ENCODE results near the gene ALAS1. TPM values are rescaled to one million over a fixed set of nuclear protein-coding genes. Genes with fewer than 3 reads are reported as not detected.

Gene ALAS1
- total and polyA plus RNA-seq, 8 donors, result 19.6 to 75.3 (median 39.1) TPM

GRCh38 chr3:52237657-52238172 is 39.8 kb downstream of the ALAS1 start:
- WGBS, 5 donors, result 4 to 18% (median 10%) methylated on average over 5 to 8 of the region's 8 CpGs
- peak; percentile 62 to 83 for DNase-seq
- Histone ChIP-seq H3K27me3 (no peaks in the 10 kb centered on the region), H3K9me3 (no peaks in the 10 kb centered on the region), H3K4me3 (peak overlapping the region; percentile 81 to 94 (median 94)), H3K36me3 (peaks cover 11 to 25% (median 21%) of the 10 kb centered on the region in 4 donors), H3K4me1 (peaks cover 42 to 69% (median 60%) of the 10 kb centered on the region in 4 donors), H3K27ac (peak overlapping the region; percentile 83 to 93 (median 93))
- no peak for TF ChIP-seq EP300 (IDR thresholded peaks at IDR 0.05)
- no peak for TF ChIP-seq POLR2A (IDR thresholded peaks at IDR 0.05)
- TF ChIP-seq POLR2AphosphoS5 (IDR thresholded peaks at IDR 0.05), result peak in 1 of 3 donors; percentile 15
- peak in 1 of 7 experiments; percentile 11 for TF ChIP-seq CTCF (IDR thresholded peaks at IDR 0.05)
- intact Hi-C loops (cut with DNase I; ENCODE audit: low total_unique reads), result no loop called here

- WGBS, 5 donors, result 12 to 26% (median 19%) methylated on average over 10 to 11 of the region's 11 CpGs
- peaks cover 42 to 64% (median 57%) of the 10 kb centered on the region in 4 donors for H3K4me1 ChIP-seq
- H3K27me3 ChIP-seq, result no peaks in the 10 kb centered on the region
- DNase-seq, result no peak
- no peaks in the 10 kb centered on the region for H3K9me3 ChIP-seq
- peaks cover 9 to 19% (median 15%) of the 10 kb centered on the region in 4 donors for H3K36me3 ChIP-seq
- TF ChIP-seq POLR2A (IDR thresholded peaks at IDR 0.05), result no peak
- TF ChIP-seq EP300 (IDR thresholded peaks at IDR 0.05), result no peak
- TF ChIP-seq CTCF (IDR thresholded peaks at IDR 0.05), result no peak
- no peak for TF ChIP-seq POLR2AphosphoS5 (IDR thresholded peaks at IDR 0.05)
- H3K4me3 ChIP-seq, result peak overlapping the region; percentile 81 to 94 (median 94)
- intact Hi-C loops (cut with DNase I; ENCODE audit: low total_unique reads), result no loop called here
- H3K27ac ChIP-seq, result peak overlapping the region; percentile 92 to 93 (median 93)
Measured at GRCh38 chr3:52238193-52238760, 40.3 kb downstream of the ALAS1 start.

GRCh38 chr3:52238761-52239701 is 41.1 kb downstream of the ALAS1 start, which contains the start of gene TWF2:
Gene TWF2 (minus strand): TSS chr3:52239158. CDS start chr3:52239016, 142 bp downstream.
- H3K36me3 ChIP-seq, result peaks cover 9 to 12% (median 10%) of the 10 kb centered on the region in 4 donors
- no peaks in the 10 kb centered on the region for H3K27me3 ChIP-seq
- intact Hi-C loops (cut with DNase I; ENCODE audit: low total_unique reads), result no loop called here
- 0 to 1% (median 1%) methylated on average over 19 to 92 of the region's 92 CpGs for WGBS, 5 donors
- TF ChIP-seq EP300 (IDR thresholded peaks at IDR 0.05) (no peak), CTCF (IDR thresholded peaks at IDR 0.05) (peak in 4 of 7 experiments; percentile 23 to 40 (median 26)), POLR2A (IDR thresholded peaks at IDR 0.05) (no peak), POLR2AphosphoS5 (IDR thresholded peaks at IDR 0.05) (peak in 2 of 3 donors; percentile 68 to 83)
- H3K4me1 ChIP-seq, result peaks cover 42 to 63% (median 56%) of the 10 kb centered on the region in 4 donors
- DNase-seq, result peak; percentile 81 to 94
- peak within 1 kb of the TSS; percentile 92 to 93 (median 93) for H3K27ac ChIP-seq
- peak within 1 kb of the TSS; percentile 81 to 94 (median 94) for H3K4me3 ChIP-seq
- no peaks in the 10 kb centered on the region for H3K9me3 ChIP-seq
